C4-2B (cell line): ENCODE measurements around the gene MSI2.

Experiments used
- CTCF ChIP-seq: fragments of 450-650 bp; conservative IDR thresholded peaks from 2 replicates; pipeline ENCODE4 v1.5.1; 2017; ENCODE audit warnings: mild to moderate bottlenecking
- ZFX ChIP-seq: fragments of 450-650 bp; IDR thresholded peaks from 2 replicates; pipeline ENCODE4 v1.6.1; 2017

- TF ChIP-seq CTCF (no peak), ZFX (no peak)
Observed at GRCh38 chr17:57721967-57722703, 465.8 kb downstream of the MSI2 start.
